B cell (primary cell): ENCODE results near the gene TMEM205. TPM values are rescaled to one million over a fixed set of nuclear protein-coding genes. Genes with fewer than 3 reads are reported as not detected.

ENCODE experiments used
- ATAC-seq: fragments of 200-7000 bp; cut with Tn5 transposase; one replicate; pipeline ENCODE4 v1.10.0; 2021; ENCODE audit warnings: low read depth, mild to moderate bottlenecking, moderate number of reproducible peaks, moderate library complexity
- CTCF ChIA-PET: fragments of 350-600 bp; sonication (Branson Sonifier 250); formaldehyde crosslinking; loops from one replicate; lab custom pipeline; 2021; ENCODE audit warnings: antibody characterized with exemption, inconsistent platforms; lab: Charles Lee
- POLR2A ChIA-PET: fragments of 350-600 bp; sonication (Branson Sonifier 250); formaldehyde crosslinking; loops from one replicate; lab custom pipeline; 2021; ENCODE audit warnings: antibody characterized with exemption; lab: Charles Lee
- DNase-seq: peaks from one replicate; pipeline ENCODE4 v3.0.0; 2013
- H2AFZ ChIP-seq: 2 replicates; pipeline ENCODE4 v1.6.1; 2012; ENCODE audit warnings: mild to moderate bottlenecking, low read depth, low read length; ENCODE audit not compliant: insufficient read depth, poor library complexity, severe bottlenecking
- H3K27ac ChIP-seq, 2 donors: 1 replicate in 1 of 2; 2 replicates in 1 of 2; pipeline ENCODE4 v1.5.1; 2012 to 2013; ENCODE audit warnings: low read length in 2 of 2, mild to moderate bottlenecking in 2 of 2, moderate library complexity in 1 of 2
- H3K27me3 ChIP-seq, 4 experiments: fragments of 200-600 bp in 1 of 4; sonication (generic) in 1 of 4; replicated peaks in 1 of 4; 1 replicate in 2 of 4; 2 replicates in 2 of 4; pipeline versions ENCODE4 v1.6.1 to v1.7.0; 2013 to 2016; ENCODE audit warnings: low read length in 3 of 4, mild to moderate bottlenecking in 2 of 4, mixed read lengths in 1 of 4, moderate library complexity in 1 of 4; ENCODE audit not compliant: insufficient read depth in 4 of 4, control insufficient read depth in 3 of 4; ENCODE audit errors: control extremely low read depth in 1 of 4
- H3K36me3 ChIP-seq, 2 experiments: replicated peaks in 1 of 2; 1 replicate in 1 of 2; 2 replicates in 1 of 2; pipeline versions ENCODE4 v1.6.1 to v1.7.1; 2013; ENCODE audit warnings: low read length in 1 of 2; ENCODE audit not compliant: insufficient read depth in 2 of 2, control insufficient read depth in 1 of 2; ENCODE audit errors: control extremely low read depth in 1 of 2, extremely low read depth in 1 of 2
- H3K4me1 ChIP-seq, 2 donors: fragments of 200-600 bp in 1 of 2; sonication (generic) in 1 of 2; 1 replicate in 1 of 2; 2 replicates in 1 of 2; pipeline versions ENCODE4 v1.5.1 to v1.6.1; 2013 to 2017; ENCODE audit warnings: low read length in 2 of 2; ENCODE audit not compliant: control insufficient read depth in 2 of 2, insufficient read depth in 2 of 2
- H3K4me2 ChIP-seq: replicated peaks from 2 replicates; pipeline ENCODE3; 2012; ENCODE audit warnings: mild to moderate bottlenecking, low read depth, low read length; ENCODE audit not compliant: poor library complexity, severe bottlenecking
- H3K4me3 ChIP-seq, 5 experiments: fragments of 200-600 bp in 1 of 5; sonication (generic) in 1 of 5; 1 replicate in 3 of 5; 2 replicates in 2 of 5; pipeline versions ENCODE4 v1.5.1 to v1.7.0; 2011 to 2016; ENCODE audit warnings: low read length in 4 of 5, mild to moderate bottlenecking in 4 of 5, low read depth in 2 of 5, control low read depth in 1 of 5, moderate library complexity in 1 of 5; ENCODE audit not compliant: insufficient read depth in 1 of 5; ENCODE audit errors: control extremely low read depth in 1 of 5, extremely low read depth in 1 of 5
- H3K79me2 ChIP-seq: fragments of 200-600 bp; sonication (generic); one replicate; pipeline ENCODE4 v1.6.0; 2016; ENCODE audit warnings: low read length; ENCODE audit not compliant: control insufficient read depth, insufficient read depth
- H3K9ac ChIP-seq: fragments of 200-600 bp; sonication (generic); 2 replicates; pipeline ENCODE4 v1.6.1; 2017; ENCODE audit warnings: mild to moderate bottlenecking, low read length, moderate library complexity
- H3K9me3 ChIP-seq, 3 donors: one replicate each; pipeline versions ENCODE4 v1.6.1 to v1.7.1; 2013; ENCODE audit warnings: low read length in 2 of 3; ENCODE audit not compliant: control insufficient read depth in 2 of 3, insufficient read depth in 1 of 3; ENCODE audit errors: control extremely low read depth in 1 of 3
- H4K20me1 ChIP-seq: 2 replicates; pipeline ENCODE4 v1.6.0; 2012; ENCODE audit warnings: mild to moderate bottlenecking, low read length; ENCODE audit not compliant: insufficient read depth, control insufficient read depth, poor library complexity, severe bottlenecking
- H3K27ac Mint-ChIP-seq: one replicate; pipeline ENCODE4 v1.8.0; 2021; ENCODE audit warnings: mixed read lengths
- H3K27me3 Mint-ChIP-seq: one replicate; pipeline ENCODE4 v1.8.0; 2021; ENCODE audit warnings: mixed read lengths
- H3K4me1 Mint-ChIP-seq: one replicate; pipeline ENCODE4 v1.8.0; 2021; ENCODE audit warnings: mixed read lengths
- H3K4me3 Mint-ChIP-seq: one replicate; pipeline ENCODE4 v1.8.0; 2021; ENCODE audit warnings: mixed read lengths
- H3K9me3 Mint-ChIP-seq: one replicate; pipeline ENCODE4 v1.8.0; 2022; ENCODE audit warnings: mixed read lengths; ENCODE audit not compliant: insufficient read depth
- CTCF ChIP-seq: fragments of 200-600 bp; IDR thresholded peaks from one replicate; pipeline ENCODE4 v1.8.0; 2022; ENCODE audit warnings: antibody characterized with exemption, mild to moderate bottlenecking
- EZH2 ChIP-seq: IDR thresholded peaks from 2 replicates; pipeline ENCODE4 v1.6.1; 2012; ENCODE audit warnings: borderline replicate concordance, low read depth, mild to moderate bottlenecking, moderate library complexity, low read length; ENCODE audit not compliant: insufficient read depth, poor library complexity, severe bottlenecking
- WGBS: methylation state at CpG from one replicate; pipeline ENCODE4 v1.1.5; 2013; ENCODE audit warnings: missing lambda C conversion rate; ENCODE audit not compliant: insufficient coverage; 5-methylcytosine and 5-hydroxymethylcytosine counted together
- intact Hi-C: fragments of 100-400 bp; cut with micrococcal nuclease; formaldehyde crosslinking; loops from one replicate; pipeline ENCODE4 v1.10.0; 2022
- polyA plus RNA-seq: library from polyadenylated mRNA; depleted of rRNA; stranded (reverse); fragments of >200 nt; gene quantifications from 2 replicates; pipeline ENCODE4 v1.2.3, GENCODE V29; 2012
- total RNA-seq, 2 donors: library from RNA; stranded (reverse); fragments of 120-200 nt in 1 of 2; gene quantifications; 1 replicate in 1 of 2; 2 replicates in 1 of 2; pipeline versions ENCODE4 v1.2.3 to v1.2.4, GENCODE V29; 2013 to 2022

TMEM205 gene
- total and polyA plus RNA-seq, 2 donors (not counting 1 experiment from before 2014, with no cell fraction given), result 48.5 to 152 TPM

- Histone ChIP-seq H3K4me3 (no peak overlapping the region), H4K20me1 (no peaks in the 10 kb centered on the region), H3K9me3 (peaks cover 0 to 5% (median 0%) of the 10 kb centered on the region in 3 donors), H3K4me2 (peak overlapping the region; percentile 72), H3K27me3 (peaks cover 0 to 5% (median 0%) of the 10 kb centered on the region in 4 experiments), H3K79me2 (no peaks in the 10 kb centered on the region), H2AFZ (peak overlapping the region; percentile 56), H3K9ac (no peak overlapping the region), H3K4me1 (peaks cover 31 to 43% of the 10 kb centered on the region in 2 donors), H3K27ac (peak overlapping the region in 1 of 2 donors; percentile 61), H3K36me3 (peaks cover 0 to 1% of the 10 kb centered on the region in 2 experiments)
- Mint-ChIP-seq H3K4me1 (peaks cover 38% of the 10 kb centered on the region), H3K4me3 (peak overlapping the region; percentile 75), H3K27ac (no peak overlapping the region), H3K27me3 (no peaks in the 10 kb centered on the region), H3K9me3 (no peaks in the 10 kb centered on the region)
- no peak for TF ChIP-seq EZH2
- TF ChIP-seq CTCF, result no peak
- DNase-seq (no peak), ATAC-seq (no peak)
- ChIA-PET POLR2A (interaction anchor here (0.6 kb wide), 1 partner anchor 226 kb away, joined by 11 read pairs; no protein-coding TSS in a partner anchor), CTCF (interaction anchor here (1.1 to 1.6 kb wide), 2 partner anchors 30 to 58 kb away, joined by 3 to 10 read pairs; no protein-coding TSS in a partner anchor)
- 79% methylated on average over 15 of the region's 17 CpGs for WGBS
- intact Hi-C loops, result no loop called here
These were observed 21.2 kb downstream of the TMEM205 start for GRCh38 chr19:11324748-11325389.
